H1 (cell line): ENCODE data around the gene SLC12A6. TPM values are rescaled to one million over a fixed set of nuclear protein-coding genes. Genes with fewer than 3 reads are reported as not detected.
A peak's percentile ranks its signal among the peaks of the same experiment; 100 is the strongest.

Source experiments
- CTCF ChIA-PET: fragments of 300-600 bp; sonication (Branson Sonifier 250); formaldehyde crosslinking; loops from one replicate; lab custom pipeline; 2021; ENCODE audit not compliant: partially characterized antibody; lab: Charles Lee
- POLR2A ChIA-PET: fragments of 300-600 bp; sonication (Branson Sonifier 250); formaldehyde crosslinking; loops from one replicate; lab custom pipeline; 2021; ENCODE audit warnings: inconsistent platforms; ENCODE audit not compliant: partially characterized antibody; lab: Charles Lee
- DNase-seq, 2 experiments: peaks; one replicate each; pipeline versions ENCODE4 v3.0.0 to v3.0.0-alpha.2; 2010 to 2022; ENCODE audit warnings: low spot score in 2 of 2, low read depth in 1 of 2, mixed read lengths in 1 of 2
- FAIRE-seq: peaks from 2 replicates; lab custom pipeline; 2011; peaks lifted over from hg19 to GRCh38; lab: Jason Lieb, UNC
- H2AFZ ChIP-seq: 2 replicates; pipeline ENCODE4 v1.8.1; 2012; ENCODE audit warnings: low read length, inconsistent platforms
- H2AK5ac ChIP-seq: 2 replicates; pipeline ENCODE4 v1.6.1; 2013; ENCODE audit warnings: low read depth, low read length
- H2BK120ac ChIP-seq: replicated peaks from 2 replicates; pipeline ENCODE3; 2013; ENCODE audit warnings: low read depth, low read length, inconsistent platforms
- H2BK12ac ChIP-seq: 2 replicates; pipeline ENCODE4 v1.6.1; 2013; ENCODE audit warnings: low read depth, low read length
- H2BK15ac ChIP-seq: 2 replicates; pipeline ENCODE4 v1.6.1; 2013; ENCODE audit warnings: low read length
- H2BK20ac ChIP-seq: 2 replicates; pipeline ENCODE4 v1.6.1; 2013; ENCODE audit warnings: low read length
- H2BK5ac ChIP-seq: 2 replicates; pipeline ENCODE4 v1.6.1; 2013; ENCODE audit warnings: low read depth, low read length
- H3K14ac ChIP-seq: 2 replicates; pipeline ENCODE4 v1.6.1; 2013; ENCODE audit warnings: inconsistent platforms; ENCODE audit not compliant: insufficient read length
- H3K18ac ChIP-seq: 2 replicates; pipeline ENCODE4 v1.6.1; 2013; ENCODE audit warnings: low read length; ENCODE audit errors: extremely low read depth
- H3K23ac ChIP-seq: 2 replicates; pipeline ENCODE4 v1.6.1; 2013; ENCODE audit warnings: inconsistent platforms; ENCODE audit not compliant: insufficient read length
- H3K23me2 ChIP-seq: 2 replicates; pipeline ENCODE4 v1.6.1; 2013; ENCODE audit warnings: low read depth, low read length
- H3K27ac ChIP-seq: 2 replicates; pipeline ENCODE4 v1.6.1; 2011; ENCODE audit warnings: low read depth, low read length, inconsistent platforms
- H3K27me3 ChIP-seq, 4 experiments: replicated peaks in 1 of 4; 1 replicate in 1 of 4; 2 replicates in 3 of 4; pipeline versions ENCODE4 v1.6.1 to v1.8.1; 2011 to 2013; ENCODE audit warnings: low read length in 3 of 4, mild to moderate bottlenecking in 3 of 4, inconsistent platforms in 2 of 4, mixed read lengths in 2 of 4, moderate library complexity in 1 of 4; ENCODE audit not compliant: control insufficient read depth in 3 of 4, insufficient read depth in 3 of 4; ENCODE audit errors: extremely low read depth in 1 of 4
- H3K36me3 ChIP-seq, 4 experiments: 2 replicates each; pipeline versions ENCODE4 v1.6.1 to v1.8.1; 2011 to 2013; ENCODE audit warnings: mild to moderate bottlenecking in 4 of 4, low read length in 3 of 4, moderate library complexity in 2 of 4, control low read depth in 1 of 4, inconsistent platforms in 1 of 4; ENCODE audit not compliant: insufficient read depth in 4 of 4, control insufficient read depth in 2 of 4
- H3K4ac ChIP-seq: replicated peaks from 2 replicates; pipeline ENCODE3; 2013; ENCODE audit warnings: low read length, low read depth, mixed read lengths, inconsistent platforms; ENCODE audit not compliant: insufficient read length
- H3K4me1 ChIP-seq, 4 experiments: replicated peaks in 1 of 4; 1 replicate in 1 of 4; 2 replicates in 3 of 4; pipeline versions ENCODE4 v1.6.1 to v1.8.1; 2011 to 2013; ENCODE audit warnings: low read length in 3 of 4, inconsistent platforms in 2 of 4, mixed read lengths in 1 of 4; ENCODE audit not compliant: insufficient read depth in 4 of 4, control insufficient read depth in 3 of 4
- H3K4me2 ChIP-seq, 2 experiments: 2 replicates each; pipeline versions ENCODE4 v1.6.1 to v1.8.1; 2011 to 2013; ENCODE audit warnings: low read depth in 2 of 2, low read length in 2 of 2, control low read depth in 1 of 2, inconsistent platforms in 1 of 2, mild to moderate bottlenecking in 1 of 2; ENCODE audit not compliant: insufficient read depth in 1 of 2
- H3K4me3 ChIP-seq, 4 experiments: fragments of 200-600, 300-600 bp in 1 of 4; sonication (generic), shearing (Covaris generic), sonication (Bioruptor Twin) in 1 of 4; 2 replicates each; pipeline versions ENCODE4 v1.5.1 to v1.8.1; 2011 to 2016; ENCODE audit warnings: low read length in 4 of 4, low read depth in 3 of 4, control low read depth in 2 of 4, inconsistent platforms in 2 of 4, mild to moderate bottlenecking in 2 of 4, mixed read lengths in 1 of 4, moderate library complexity in 1 of 4; ENCODE audit not compliant: insufficient read depth in 2 of 4; ENCODE audit errors: extremely low read depth in 1 of 4
- H3K56ac ChIP-seq: replicated peaks from 2 replicates; pipeline ENCODE3; 2013; ENCODE audit warnings: low read depth, mild to moderate bottlenecking, mixed read lengths, low read length, inconsistent platforms; ENCODE audit not compliant: insufficient read length
- H3K79me1 ChIP-seq: 2 replicates; pipeline ENCODE4 v1.6.1; 2013; ENCODE audit warnings: low read depth, low read length, control low read depth
- H3K79me2 ChIP-seq, 2 experiments: 2 replicates each; pipeline versions ENCODE4 v1.6.1 to v1.8.1; 2012 to 2013; ENCODE audit warnings: low read length in 2 of 2, mild to moderate bottlenecking in 2 of 2, inconsistent platforms in 1 of 2; ENCODE audit not compliant: insufficient read depth in 2 of 2, control insufficient read depth in 1 of 2
- H3K9ac ChIP-seq, 4 experiments: replicated peaks in 1 of 4; 1 replicate in 1 of 4; 2 replicates in 3 of 4; pipeline versions ENCODE4 v1.6.1 to v1.8.1; 2011 to 2013; ENCODE audit warnings: low read depth in 3 of 4, low read length in 3 of 4, control low read depth in 2 of 4, mild to moderate bottlenecking in 2 of 4, moderate library complexity in 2 of 4, inconsistent platforms in 1 of 4; ENCODE audit errors: extremely low read depth in 1 of 4
- H3K9me3 ChIP-seq, 2 experiments: 2 replicates each; pipeline versions ENCODE4 v1.6.1 to v1.8.1; 2012 to 2013; ENCODE audit warnings: mild to moderate bottlenecking in 2 of 2, moderate library complexity in 2 of 2, control low read depth in 1 of 2, inconsistent platforms in 1 of 2, low read depth in 1 of 2, low read length in 1 of 2, mixed read lengths in 1 of 2; ENCODE audit not compliant: insufficient read depth in 2 of 2
- H4K20me1 ChIP-seq, 2 experiments: replicated peaks in 1 of 2; 2 replicates each; pipeline versions ENCODE3 to v1.8.1; 2011 to 2013; ENCODE audit warnings: inconsistent platforms in 2 of 2, low read length in 2 of 2, mild to moderate bottlenecking in 1 of 2; ENCODE audit not compliant: insufficient read depth in 2 of 2, control insufficient read depth in 1 of 2
- H4K5ac ChIP-seq: 2 replicates; pipeline ENCODE4 v1.6.1; 2013; ENCODE audit warnings: low read length, low read depth, mixed read lengths, inconsistent platforms; ENCODE audit not compliant: insufficient read length
- H4K8ac ChIP-seq: 2 replicates; pipeline ENCODE4 v1.8.0; 2013; ENCODE audit warnings: mild to moderate bottlenecking, moderate library complexity, low read length, inconsistent platforms; ENCODE audit not compliant: insufficient read depth; ENCODE audit errors: extremely low read depth
- H4K91ac ChIP-seq: replicated peaks from 2 replicates; pipeline ENCODE3; 2013; ENCODE audit warnings: low read length, mixed read lengths, inconsistent platforms; ENCODE audit not compliant: insufficient read length
- CREB1 ChIP-seq: IDR thresholded peaks from 2 replicates; pipeline ENCODE4 v1.6.1; 2012; ENCODE audit warnings: inconsistent platforms
- GTF2F1 ChIP-seq: IDR thresholded peaks from 2 replicates; pipeline ENCODE4 v1.6.1; 2012; ENCODE audit warnings: low read depth, low read length, improper control_type of control experiment, borderline replicate concordance
- JUND ChIP-seq: IDR thresholded peaks from 2 replicates; pipeline ENCODE4 v1.6.1; 2011; ENCODE audit warnings: mild to moderate bottlenecking, improper control_type of control experiment, low read length
- POU5F1 ChIP-seq: IDR thresholded peaks from 2 replicates; pipeline ENCODE4 v1.6.1; 2011; ENCODE audit warnings: low read depth, mild to moderate bottlenecking, low read length, moderate library complexity
- SP4 ChIP-seq: IDR thresholded peaks from 2 replicates; pipeline ENCODE4 v1.6.1; 2012; ENCODE audit warnings: low read length, inconsistent platforms
- TAF7 ChIP-seq: optimal IDR thresholded peaks from 2 replicates; pipeline ENCODE3; 2011; ENCODE audit warnings: low read depth, mild to moderate bottlenecking, inconsistent platforms, low read length, moderate library complexity, borderline replicate concordance
- WGBS, 2 experiments: shearing (Covaris generic) in 1 of 2; methylation state at CpG; one replicate each; pipeline versions ENCODE4 v1.1.6 to v1.1.7; 2013 to 2015; ENCODE audit warnings: low lambda C conversion rate in 2 of 2, mixed read lengths in 2 of 2, inconsistent platforms in 1 of 2, low coverage in 1 of 2, missing lambda C conversion rate in 1 of 2; ENCODE audit not compliant: insufficient replicate concordance in 2 of 2, insufficient coverage in 1 of 2, insufficient read length in 1 of 2; ENCODE audit errors: extremely low coverage in 1 of 2, missing lambda C conversion rate in 1 of 2; 5-methylcytosine and 5-hydroxymethylcytosine counted together
- polyA plus RNA-seq, 7 experiments: library from polyadenylated mRNA; depleted of rRNA in 3 of 7; stranded (reverse) in 5 of 7; unstranded in 2 of 7; fragments of >200 nt in 5 of 7; fragments of 200-250 nt in 2 of 7; gene quantifications; 1 replicate in 5 of 7; 2 replicates in 1 of 7; 4 replicates in 1 of 7; pipeline versions ENCODE4 v1.2.1 to v1.2.3, GENCODE V29; 2011 to 2013; ENCODE audit warnings: missing spikeins in 2 of 7, mixed read lengths in 2 of 7
- total RNA-seq: library from RNA; stranded (reverse); fragmentation: NEBNext Ultra II Directional; extraction: Animal tissue kit (Norgen Biotek cat#: 25700); gene quantifications from 2 replicates; pipeline ENCODE4 v1.2.1, GENCODE V29; 2021

SLC12A6 gene
- total and polyA plus RNA-seq, 2 of the 8 experiments (the other 6 are each of a cell fraction or from before 2014, with no cell fraction given) = 9.2 to 11.1 TPM

- no peak overlapping the region for H2BK15ac ChIP-seq
- H3K36me3 ChIP-seq = no peaks in the 10 kb centered on the region
- H3K9me3 ChIP-seq = no peaks in the 10 kb centered on the region
- H3K4ac ChIP-seq = no peak overlapping the region
- H3K4me1 ChIP-seq = peaks cover 5 to 19% (median 14%) of the 10 kb centered on the region in 4 experiments; a peak in 5 of 7 replicates
- no peaks in the 10 kb centered on the region for H3K27me3 ChIP-seq
- H2AK5ac ChIP-seq = no peak overlapping the region
- H4K5ac ChIP-seq = peak overlapping the region; percentile 63
- no peak overlapping the region; the same call in 1 of the 2 replicates for H3K18ac ChIP-seq
- H3K23me2 ChIP-seq = peaks cover 2% of the 10 kb centered on the region; the same call in 1 of the 2 replicates
- FAIRE-seq (peak; percentile 76), DNase-seq (peak; percentile 46 to 54)
- peak overlapping the region; percentile 71; the same call in 1 of the 2 replicates for H2BK12ac ChIP-seq
- H2BK20ac ChIP-seq = peak overlapping the region; percentile 49; the same call in 1 of the 2 replicates
- no peak overlapping the region for H3K23ac ChIP-seq
- peak overlapping the region; percentile 72 for H2BK5ac ChIP-seq
- ChIA-PET POLR2A (interaction anchor here (1.0 to 2.4 kb wide), 2 partner anchors 10 to 104 kb away, joined by 4 to 13 read pairs; partner anchors contain the start of gene EMC4), CTCF (interaction anchor here (0.6 to 3.6 kb wide), 5 partner anchors 12 to 505 kb away, joined by 3 to 12 read pairs (median 4); no protein-coding TSS in a partner anchor)
- peak overlapping the region; percentile 20 for H4K91ac ChIP-seq
- no peak overlapping the region for H2AFZ ChIP-seq
- peak overlapping the region in 3 of 4 experiments; percentile 46 to 63 (median 54); a peak in 4 of 7 replicates for H3K9ac ChIP-seq
- H3K27ac ChIP-seq = peak overlapping the region; percentile 77
- H3K4me2 ChIP-seq = peak overlapping the region; percentile 66 to 70
- H3K79me2 ChIP-seq = peaks cover 0 to 3% of the 10 kb centered on the region in 2 experiments; a peak in 2 of 4 replicates
- H4K8ac ChIP-seq = no peak overlapping the region
- H2BK120ac ChIP-seq = peak overlapping the region; percentile 80
- H4K20me1 ChIP-seq = no peaks in the 10 kb centered on the region
- peak overlapping the region in 3 of 4 experiments; percentile 16 to 43 (median 18); a peak in 5 of 8 replicates for H3K4me3 ChIP-seq
- H3K14ac ChIP-seq = no peak overlapping the region
- 4% methylated on average over 3 of the region's 3 CpGs; no CpG with 5 or more reads in 1 of the 2 experiments for WGBS, 2 experiments
- no peak overlapping the region for H3K56ac ChIP-seq
- no peaks in the 10 kb centered on the region for H3K79me1 ChIP-seq
- TF ChIP-seq TAF7 (peak; percentile 9), GTF2F1 (no peak), CREB1 (peak; percentile 59; the same call in 1 of the 2 replicates), JUND (no peak), POU5F1 (peak; percentile 72), SP4 (no peak)
Measured at GRCh38 chr15:34214135-34214534, 123.4 kb downstream of the SLC12A6 start.
